Pancreas (tissue), 10 donors: ENCODE data around the gene CD300LD. TPM values are rescaled to one million over a fixed set of nuclear protein-coding genes. Genes with fewer than 3 reads are reported as not detected.
A peak's percentile ranks its signal among the peaks of the same experiment; 100 is the strongest.

Experiments
- ATAC-seq, 4 donors: fragments of 200-7000 bp; cut with Tn5 transposase; one replicate each; pipeline versions ENCODE4 v1.8.0 to v1.9.1; 2020; ENCODE audit warnings: mild to moderate bottlenecking in 4 of 4, moderate library complexity in 4 of 4
- DNase-seq, 6 donors: peaks; one replicate each; pipeline ENCODE4 v3.0.0-alpha.2; 2020
- FAIRE-seq: peaks from 2 replicates; lab custom pipeline; 2012; peaks lifted over from hg19 to GRCh38; lab: Jason Lieb, UNC
- H3K27ac ChIP-seq, 4 donors: fragments of 200-600 bp; sonication (generic); 1 replicate in 3 of 4; 2 replicates in 1 of 4; pipeline versions ENCODE4 v1.5.0 to v1.8.0; 2020
- H3K27me3 ChIP-seq, 4 donors: fragments of 200-600 bp; one replicate each; pipeline ENCODE4 v1.8.0; 2021
- H3K36me3 ChIP-seq, 3 donors: fragments of 200-600 bp; sonication (generic) in 1 of 3; one replicate each; pipeline versions ENCODE4 v1.5.0 to v1.8.0; 2020 to 2021
- H3K4me1 ChIP-seq, 3 donors: fragments of 200-600 bp; one replicate each; pipeline ENCODE4 v1.8.0; 2021
- H3K4me3 ChIP-seq, 4 donors: fragments of 200-600 bp; sonication (generic) in 2 of 4; one replicate each; pipeline versions ENCODE4 v1.5.0 to v1.8.0; 2020 to 2021
- H3K9me3 ChIP-seq, 4 donors: fragments of 200-600 bp; one replicate each; pipeline ENCODE4 v1.8.0; 2021
- CTCF ChIP-seq, 4 donors: fragments of 200-600 bp; sonication (generic) in 3 of 4; IDR thresholded peaks; one replicate each; pipeline versions ENCODE4 v1.5.0 to v1.8.0; 2021; ENCODE audit warnings: antibody characterized with exemption in 4 of 4
- WGBS, 2 donors: extraction: QIAGEN DNeasy Blood & Tissue Kit; methylation state at CpG; one replicate each; pipeline ENCODE4 v1.1.7; 2013; 5-methylcytosine and 5-hydroxymethylcytosine counted together
- intact Hi-C, 3 donors: fragments of 100-400 bp; cut with DNase I; formaldehyde crosslinking; loops; one replicate each; pipeline versions ENCODE4 v1.11.1 to v1.14.2; 2022
- polyA plus RNA-seq, 2 donors: library from polyadenylated mRNA; stranded (reverse); fragments of 200-250 nt; gene quantifications; one replicate each; pipeline ENCODE4 v1.2.3, GENCODE V29; 2013
- total RNA-seq, 6 donors: library from RNA; stranded (reverse); fragmentation: NEBNext Ultra II Directional in 4 of 6; extraction: Animal tissue kit (Norgen Biotek cat#: 25700) in 4 of 6; gene quantifications; one replicate each; pipeline versions ENCODE4 v1.2.1 to v1.2.4, GENCODE V29; 2021 to 2023
- donor health status: healthy with polysubstance abuse.
- donor health status: DM: no; HTN: no; CAD: no; lungs with moderate emphysema.
- donor health status: DM: no; HTN: no; CAD: no.
- donor health status: control.
- donor health status: control.
- donor health status: Bipolar disorder and iron deficiency.
- donor health status: DM: yes; HTN: yes; CAD: no.
- donor health status: DM: no; HTN: no; CAD: no.
- donor health status: DM: no; HTN: no; CAD: no.
- donor health status: DM: yes; HTN: yes; CAD: no.

Gene CD300LD
- total RNA-seq (not detected), polyA plus RNA-seq (not detected)

GRCh38 chr17:74592087-74592990 lies at the start of gene CD300LD:
Gene CD300LD (minus strand): TSS chr17:74592283. CDS start chr17:74592202, 81 bp downstream.
- Histone ChIP-seq H3K9me3 (no peaks in the 10 kb centered on the region), H3K36me3 (no peaks in the 10 kb centered on the region), H3K27me3 (peaks cover 0 to 3% (median 0%) of the 10 kb centered on the region in 4 donors), H3K4me3 (no peak within 1 kb of the TSS), H3K27ac (no peak within 1 kb of the TSS), H3K4me1 (no peaks in the 10 kb centered on the region)
- DNase-seq = no peak
- no peak for TF ChIP-seq CTCF (IDR thresholded peaks at IDR 0.05)
- ATAC-seq = peak in 1 of 4 donors; percentile 56
- WGBS, 2 donors = 50 to 60% methylated on average over 14 of the region's 14 CpGs
- intact Hi-C loops = no loop called here
- no peak for FAIRE-seq

GRCh38 chr17:74641224-74641957 lies 49.3 kb upstream of the CD300LD start:
- no peak for FAIRE-seq
- Histone ChIP-seq H3K9me3 (no peaks in the 10 kb centered on the region), H3K27ac (no peak overlapping the region), H3K36me3 (no peaks in the 10 kb centered on the region), H3K27me3 (no peaks in the 10 kb centered on the region), H3K4me1 (no peaks in the 10 kb centered on the region), H3K4me3 (no peak overlapping the region)
- no peak for TF ChIP-seq CTCF (IDR thresholded peaks at IDR 0.05)
- ATAC-seq = no peak
- no peak for DNase-seq
- WGBS, 2 donors = 68 to 71% methylated on average over 6 of the region's 6 CpGs
- intact Hi-C loops = no loop called here

GRCh38 chr17:74639704-74640151 lies 47.6 kb upstream of the CD300LD start:
- Histone ChIP-seq H3K27me3 (no peaks in the 10 kb centered on the region), H3K36me3 (no peaks in the 10 kb centered on the region)

GRCh38 chr17:74637926-74638325 lies 45.8 kb upstream of the CD300LD start:
- no peak overlapping the region for H3K4me3 ChIP-seq
- no peak overlapping the region for H3K27ac ChIP-seq
- no peaks in the 10 kb centered on the region for H3K4me1 ChIP-seq
- H3K9me3 ChIP-seq = no peaks in the 10 kb centered on the region
- no peak for TF ChIP-seq CTCF (IDR thresholded peaks at IDR 0.05)
- ATAC-seq (no peak), DNase-seq (no peak), FAIRE-seq (no peak)
- intact Hi-C loops = no loop called here
- WGBS, 2 donors = 15 to 27% methylated on average over 2 of the region's 2 CpGs
- no peaks in the 10 kb centered on the region for H3K27me3 ChIP-seq
- H3K36me3 ChIP-seq = no peaks in the 10 kb centered on the region

More at GRCh38 chr17:74639704-74640151, 47.6 kb upstream of the CD300LD start:
- DNase-seq (no peak), ATAC-seq (peak in 2 of 4 donors; percentile 41 to 62), FAIRE-seq (no peak)
- intact Hi-C loops = no loop called here
- no peak for TF ChIP-seq CTCF (IDR thresholded peaks at IDR 0.05)
- Histone ChIP-seq H3K4me1 (no peaks in the 10 kb centered on the region), H3K4me3 (no peak overlapping the region), H3K27ac (no peak overlapping the region), H3K9me3 (no peaks in the 10 kb centered on the region)
- 60 to 64% methylated on average over 10 of the region's 10 CpGs for WGBS, 2 donors
